Measurements from ENCODE around the gene DHRS11. TPM values are rescaled to one million over a fixed set of nuclear protein-coding genes. Genes with fewer than 3 reads are reported as not detected.

DHRS11 gene
- total RNA-seq = 1 to 10 TPM; 6.5 to 9.1 (median 7.6) TPM
- polyA plus RNA-seq = 10 to 100 TPM; 14.7 to 15.4 TPM

- H3K27ac ChIP-seq = peak within 1 kb of the TSS in 2 of 4 donors; percentile 32 to 38
These were observed at the start of gene DHRS11 for GRCh38 chr17:36591434-36592315. Gene DHRS11 (plus strand): TSS chr17:36591879. CDS start chr17:36592010, 131 bp downstream.

GRCh38 chr17:36542755-36543154, 48.9 kb upstream of the DHRS11 start:
- Histone ChIP-seq H3K27ac (no peak overlapping the region), H3K27me3 (no peaks in the 10 kb centered on the region), H3K4me1 (peaks cover 15 to 28% (median 18%) of the 10 kb centered on the region in 3 donors), H3K4me3 (no peak overlapping the region), H3K36me3 (no peaks in the 10 kb centered on the region), H3K9me3 (no peaks in the 10 kb centered on the region)
- DNase-seq = no peak
- intact Hi-C loops (cut with DNase I) = no loop called here
- no peak for TF ChIP-seq CTCF (IDR thresholded peaks at IDR 0.05)
- 94 to 95% methylated on average over 15 of the region's 15 CpGs for WGBS, 2 donors
- ATAC-seq = no peak
- FAIRE-seq = no peak

More at GRCh38 chr17:36591434-36592315, at the start of gene DHRS11:
- FAIRE-seq = no peak
- peak; percentile 96 to 98 (median 97) for ATAC-seq
- TF ChIP-seq CTCF (IDR thresholded peaks at IDR 0.05) = no peak
- Histone ChIP-seq H3K4me3 (peak within 1 kb of the TSS; percentile 72 to 98 (median 86)), H3K36me3 (peaks cover 0 to 18% (median 10%) of the 10 kb centered on the region in 3 donors), H3K4me1 (peaks cover 0 to 11% (median 0%) of the 10 kb centered on the region in 3 donors), H3K9me3 (no peaks in the 10 kb centered on the region), H3K27me3 (no peaks in the 10 kb centered on the region)
- WGBS, 2 donors = 1% methylated on average over 65 to 87 of the region's 87 CpGs
- intact Hi-C loops (cut with DNase I) = no loop called here
- peak; percentile 78 to 96 (median 86) for DNase-seq

GRCh38 chr17:36544044-36544306, 47.7 kb upstream of the DHRS11 start:
- no peak for FAIRE-seq
- Histone ChIP-seq H3K9me3 (no peaks in the 10 kb centered on the region), H3K4me1 (peaks cover 20 to 39% (median 29%) of the 10 kb centered on the region in 3 donors), H3K36me3 (no peaks in the 10 kb centered on the region), H3K4me3 (peak overlapping the region; percentile 68 to 97 (median 95)), H3K27me3 (no peaks in the 10 kb centered on the region), H3K27ac (peak overlapping the region; percentile 98 to 99 (median 99))
- intact Hi-C loops (cut with DNase I) = no loop called here
- ATAC-seq = peak; percentile 1 to 10 (median 5)
- peak in 5 of 6 donors; percentile 25 to 62 (median 43) for DNase-seq
- WGBS, 2 donors = 0% methylated on average over 10 of the region's 10 CpGs
- TF ChIP-seq CTCF (IDR thresholded peaks at IDR 0.05) = no peak

- peak within 1 kb of the TSS; percentile 68 to 97 (median 95) for H3K4me3 ChIP-seq
- no peaks in the 10 kb centered on the region for H3K36me3 ChIP-seq
- peak; percentile 83 to 92 (median 86) for ATAC-seq
- TF ChIP-seq CTCF (IDR thresholded peaks at IDR 0.05) = no peak
- H3K27ac ChIP-seq = peak within 1 kb of the TSS; percentile 98 to 99 (median 99)
- peaks cover 20 to 40% (median 29%) of the 10 kb centered on the region in 3 donors for H3K4me1 ChIP-seq
- 0 to 1% methylated on average over 50 to 71 of the region's 71 CpGs for WGBS, 2 donors
- H3K27me3 ChIP-seq = no peaks in the 10 kb centered on the region
- no peaks in the 10 kb centered on the region for H3K9me3 ChIP-seq
- no peak for FAIRE-seq
- intact Hi-C loops (cut with DNase I) = no loop called here
- peak; percentile 88 to 97 (median 94) for DNase-seq
These were observed 47.2 kb upstream of the DHRS11 start, which contains the start of gene GGNBP2 for GRCh38 chr17:36544307-36545076. Gene GGNBP2 (plus strand): TSS chr17:36544919. CDS start chr17:36545725, 806 bp downstream.
